HG02623 (cell line): ENCODE results near the gene IPPK.
"Not testable (repeated sequence)": the region's sequence is repeated elsewhere in the genome, so short reads cannot be mapped to it uniquely, and the experiment has no call there.

Experiments used
- ATAC-seq: cut with Tn5 transposase; IDR thresholded peaks from one replicate; pipeline ENCODE4 v1.9.1; 2021; ENCODE audit warnings: moderate library complexity; ENCODE audit not compliant: unreplicated experiment

IPPK gene

DNA sequence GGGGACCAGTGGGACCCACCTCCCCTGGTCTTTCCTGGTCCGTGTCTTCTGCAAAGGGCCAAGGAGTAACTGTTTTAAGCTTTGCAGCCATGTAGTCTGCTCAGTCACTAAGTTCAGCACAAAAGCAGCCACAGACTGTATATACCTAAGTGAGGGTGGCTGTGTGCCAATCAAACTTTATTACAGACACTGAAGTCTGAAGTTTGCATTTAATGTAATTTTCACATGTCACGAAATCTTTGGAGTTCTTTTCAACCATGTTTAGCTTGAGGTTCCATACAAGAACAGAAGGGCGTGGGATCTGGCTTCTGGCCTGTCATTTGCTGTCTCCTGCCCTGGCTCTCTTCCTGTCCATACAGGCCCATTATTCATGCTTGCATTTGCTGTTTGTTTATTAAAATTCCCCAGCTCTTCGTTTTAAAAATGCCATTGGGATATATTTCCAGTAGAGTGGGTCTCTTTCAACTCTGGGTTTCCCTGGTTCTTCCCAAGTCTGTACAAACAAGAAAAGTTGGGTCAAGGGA lies 69.9 kb downstream of the IPPK start:
- ATAC-seq, result no peak

DNA sequence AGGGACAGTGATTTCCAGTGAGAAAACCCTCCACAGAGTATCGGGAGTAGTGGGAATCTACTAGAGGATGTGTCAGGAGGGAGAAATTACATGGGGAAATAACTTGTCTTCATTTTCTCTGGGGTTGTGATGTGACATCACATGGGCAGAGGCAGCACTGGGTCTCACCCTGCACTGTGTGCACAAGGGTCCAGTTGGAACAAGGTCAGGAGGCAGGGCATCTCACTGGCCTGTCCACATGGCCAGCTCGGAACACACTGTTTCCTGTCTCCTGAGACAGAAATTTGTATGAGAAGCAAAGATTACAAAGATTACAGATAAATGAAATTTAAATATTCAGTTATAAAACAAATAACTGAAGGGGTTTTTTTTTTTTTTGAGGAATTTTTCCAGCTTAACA lies 71.5 kb downstream of the IPPK start:
- ATAC-seq, result no peak

- no peak for ATAC-seq
These were observed 74.0 kb downstream of the IPPK start for GRCh38 chr9:92595930-92596329.

- ATAC-seq, result not testable (repeated sequence)
These were observed 74.9 kb downstream of the IPPK start for GRCh38 chr9:92595075-92595474.

- ATAC-seq, result no peak
These were observed 76.7 kb downstream of the IPPK start for GRCh38 chr9:92592946-92593861.

- no peak for ATAC-seq
These were observed 77.4 kb downstream of the IPPK start for GRCh38 chr9:92592537-92592936.

GRCh38 chr9:92590377-92590776 lies 79.6 kb downstream of the IPPK start:
- no peak for ATAC-seq

DNA sequence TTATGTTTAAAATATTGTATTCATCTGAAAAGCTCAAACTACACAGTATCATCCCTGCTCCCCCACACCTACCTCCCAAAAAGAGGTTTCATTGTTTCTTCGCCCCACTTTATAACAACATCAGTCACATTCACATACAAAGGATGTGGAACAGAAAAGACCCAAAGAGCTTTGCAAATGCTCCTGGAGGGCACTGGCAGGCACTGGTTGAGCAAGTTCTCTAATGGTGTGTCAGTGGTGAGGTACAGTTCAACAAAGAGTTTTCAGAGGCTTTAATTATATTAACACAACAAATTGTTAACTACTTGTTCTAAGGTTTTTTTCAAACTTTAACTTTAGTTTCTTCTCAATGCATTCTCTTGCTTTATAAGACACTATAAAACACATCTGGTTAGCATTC lies 80.0 kb downstream of the IPPK start:
- ATAC-seq, result no peak

GRCh38 chr9:92576175-92576574 lies 93.8 kb downstream of the IPPK start:
- no peak for ATAC-seq

- not testable (repeated sequence) for ATAC-seq
These were observed 96.3 kb downstream of the IPPK start for GRCh38 chr9:92573612-92574011.

DNA sequence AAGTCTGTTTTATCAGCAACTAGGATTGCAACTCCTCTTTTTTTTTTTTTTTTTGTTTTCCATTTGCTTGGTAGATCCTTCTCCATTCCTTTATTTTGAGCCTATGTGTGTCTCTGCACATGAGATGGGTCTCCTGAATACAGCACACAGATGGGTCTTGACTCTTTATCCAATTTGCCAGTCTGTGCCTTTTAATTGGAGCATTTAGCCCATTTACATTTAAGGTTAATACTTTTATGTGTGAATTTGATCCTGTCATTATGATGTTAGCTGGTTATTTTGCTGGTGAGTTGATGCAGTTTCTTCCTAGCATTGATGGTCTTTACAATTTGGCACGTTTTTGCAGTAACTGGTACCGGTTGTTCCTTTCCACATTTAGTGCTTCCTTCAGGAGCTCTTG lies 98.1 kb downstream of the IPPK start:
- not testable (repeated sequence) for ATAC-seq

GRCh38 chr9:92564982-92565381 lies 104.9 kb downstream of the IPPK start:
- ATAC-seq, result no peak

- no peak for ATAC-seq
These were observed 105.4 kb downstream of the IPPK start for GRCh38 chr9:92564504-92564903.
